ENCODE data around the gene JARID2. TPM values are rescaled to one million over a fixed set of nuclear protein-coding genes. Genes with fewer than 3 reads are reported as not detected.
A peak's percentile ranks its signal among the peaks of the same experiment; 100 is the strongest.

JARID2 gene
- total RNA-seq, 4 donors from 2014 or later = 6.6 to 8.1 (median 7.5) TPM

GRCh38 chr6:15274692-15275387, 29.0 kb downstream of the JARID2 start:
- peak in 1 of 2 donors; percentile 29 for DNase-seq
- TF ChIP-seq POLR2A (IDR thresholded peaks at IDR 0.05) (no peak), CTCF (IDR thresholded peaks at IDR 0.05) (peak in 4 of 6 experiments; percentile 6 to 38 (median 32))
- Histone ChIP-seq H3K4me1 (peaks cover 22 to 25% of the 10 kb centered on the region in 2 donors), H3K36me3 (no peaks in the 10 kb centered on the region), H3K27me3 (no peaks in the 10 kb centered on the region), H3K4me3 (replicated peaks in 1 of 3) (no peak overlapping the region), H3K9me3 (no peaks in the 10 kb centered on the region), H3K27ac (no peak overlapping the region)
- intact Hi-C loops (cut with DNase I) = no loop called here
- 50 to 59% methylated on average over 2 of the region's 2 CpGs for WGBS, 2 donors

GRCh38 chr6:15276036-15276985, 30.4 kb downstream of the JARID2 start:
- no peak for DNase-seq
- Histone ChIP-seq H3K4me3 (replicated peaks in 1 of 3) (no peak overlapping the region), H3K9me3 (no peaks in the 10 kb centered on the region), H3K27ac (no peak overlapping the region), H3K4me1 (peaks cover 23 to 38% of the 10 kb centered on the region in 2 donors), H3K36me3 (no peaks in the 10 kb centered on the region), H3K27me3 (no peaks in the 10 kb centered on the region)
- TF ChIP-seq CTCF (IDR thresholded peaks at IDR 0.05) = no peak
- TF ChIP-seq POLR2A (IDR thresholded peaks at IDR 0.05) = no peak
- 89 to 91% methylated on average over 7 of the region's 7 CpGs for WGBS, 2 donors
- intact Hi-C loops (cut with DNase I) = no loop called here

- Histone ChIP-seq H3K27ac (no peak overlapping the region), H3K27me3 (no peaks in the 10 kb centered on the region), H3K9me3 (no peaks in the 10 kb centered on the region), H3K4me1 (peaks cover 30 to 47% of the 10 kb centered on the region in 2 donors), H3K36me3 (no peaks in the 10 kb centered on the region), H3K4me3 (replicated peaks in 1 of 3) (no peak overlapping the region)
- 76 to 97% methylated on average over 5 of the region's 5 CpGs for WGBS, 2 donors
- TF ChIP-seq POLR2A (IDR thresholded peaks at IDR 0.05) (no peak), CTCF (IDR thresholded peaks at IDR 0.05) (no peak)
- intact Hi-C loops (cut with DNase I) = no loop called here
- no peak for DNase-seq
Observed at GRCh38 chr6:15279047-15279661, 33.3 kb downstream of the JARID2 start.

GRCh38 chr6:15280028-15280427, 34.2 kb downstream of the JARID2 start:
- TF ChIP-seq CTCF (IDR thresholded peaks at IDR 0.05) = no peak
- TF ChIP-seq POLR2A (IDR thresholded peaks at IDR 0.05) = no peak
- H3K36me3 ChIP-seq = no peaks in the 10 kb centered on the region
- H3K27ac ChIP-seq = no peak overlapping the region
- H3K27me3 ChIP-seq = no peaks in the 10 kb centered on the region
- no peaks in the 10 kb centered on the region for H3K9me3 ChIP-seq
- H3K4me1 ChIP-seq = peaks cover 26 to 44% of the 10 kb centered on the region in 2 donors
- H3K4me3 ChIP-seq (replicated peaks in 1 of 3) = no peak overlapping the region
- intact Hi-C loops (cut with DNase I) = no loop called here
- 7 to 10% methylated on average over 6 of the region's 6 CpGs for WGBS, 2 donors
- DNase-seq = no peak

Data from thyroid gland (tissue), 4 donors.